Thymus (tissue), 11 donors: ENCODE measurements around the gene TTLL13. TPM values are rescaled to one million over a fixed set of nuclear protein-coding genes. Genes with fewer than 3 reads are reported as not detected.
A peak's percentile ranks its signal among the peaks of the same experiment; 100 is the strongest.
"Not testable (repeated sequence)": the region's sequence is repeated elsewhere in the genome, so short reads cannot be mapped to it uniquely, and the experiment has no call there.

Experiments used
- DNase-seq, 9 donors: peaks; one replicate each; pipeline ENCODE4 v3.0.0-alpha.2; 2013; ENCODE audit warnings: low spot score in 9 of 9, low read depth in 6 of 9, missing footprints in 1 of 9
- H3K27ac ChIP-seq, 2 donors: one replicate each; pipeline ENCODE4 v1.5.1; 2013; ENCODE audit warnings: control low read depth in 1 of 2, low read depth in 1 of 2, low read length in 1 of 2, mild to moderate bottlenecking in 1 of 2, moderate library complexity in 1 of 2
- H3K27me3 ChIP-seq, 2 donors: one replicate each; pipeline ENCODE4 v1.5.1; 2013; ENCODE audit warnings: low read length in 1 of 2; ENCODE audit not compliant: control insufficient read depth in 2 of 2, insufficient read depth in 1 of 2
- H3K36me3 ChIP-seq, 2 donors: one replicate each; pipeline ENCODE4 v1.5.1; 2013; ENCODE audit warnings: low read length in 1 of 2, mild to moderate bottlenecking in 1 of 2, moderate library complexity in 1 of 2; ENCODE audit not compliant: control insufficient read depth in 2 of 2, insufficient read depth in 2 of 2
- H3K4me1 ChIP-seq, 2 donors: one replicate each; pipeline ENCODE4 v1.5.1; 2013; ENCODE audit warnings: low read length in 2 of 2; ENCODE audit not compliant: control insufficient read depth in 2 of 2, insufficient read depth in 2 of 2
- H3K4me3 ChIP-seq, 2 donors: one replicate each; pipeline ENCODE4 v1.5.1; 2013; ENCODE audit warnings: low read length in 2 of 2, control low read depth in 1 of 2, mild to moderate bottlenecking in 1 of 2
- H3K9me3 ChIP-seq, 2 donors: one replicate each; pipeline ENCODE4 v1.5.1; 2013; ENCODE audit warnings: low read length in 1 of 2, mild to moderate bottlenecking in 1 of 2; ENCODE audit not compliant: control insufficient read depth in 2 of 2, insufficient read depth in 1 of 2
- WGBS: extraction: QIAGEN DNeasy Blood & Tissue Kit; methylation state at CpG from one replicate; pipeline ENCODE4 v1.1.7; 2013; 5-methylcytosine and 5-hydroxymethylcytosine counted together
- polyA plus RNA-seq: library from polyadenylated mRNA; stranded (reverse); fragments of 200-250 nt; gene quantifications from one replicate; pipeline ENCODE4 v1.2.3, GENCODE V29; 2013
- total RNA-seq: library from RNA; stranded (reverse); fragments of 120-200 nt; gene quantifications from one replicate; pipeline ENCODE4 v1.2.4, GENCODE V29; 2013
- donor health status: healthy.

The TTLL13 gene
- total and polyA plus RNA-seq, 2 donors, result 0.14 to 0.32 TPM

- H3K9me3 ChIP-seq, result no peaks in the 10 kb centered on the region
- H3K27me3 ChIP-seq, result peaks cover 0 to 6% of the 10 kb centered on the region in 2 donors
- no peak overlapping the region for H3K4me3 ChIP-seq
- WGBS, result 89% methylated on average over 6 of the region's 6 CpGs
- no peaks in the 10 kb centered on the region for H3K36me3 ChIP-seq
- H3K27ac ChIP-seq, result no peak overlapping the region
- DNase-seq, result no peak
- H3K4me1 ChIP-seq, result peaks cover 3 to 14% of the 10 kb centered on the region in 2 donors
These were observed 560 bp upstream of the TTLL13 start for GRCh38 chr15:90248789-90249202.

GRCh38 chr15:90257776-90258175, 8.4 kb downstream of the TTLL13 start:
- Histone ChIP-seq H3K4me3 (no peak overlapping the region), H3K27ac (no peak overlapping the region), H3K4me1 (no peaks in the 10 kb centered on the region), H3K9me3 (no peaks in the 10 kb centered on the region), H3K27me3 (no peaks in the 10 kb centered on the region), H3K36me3 (no peaks in the 10 kb centered on the region)
- 98% methylated on average over 7 of the region's 7 CpGs for WGBS
- no peak for DNase-seq

GRCh38 chr15:90259524-90259923, 10.2 kb downstream of the TTLL13 start:
- Histone ChIP-seq H3K4me3 (no peak overlapping the region), H3K36me3 (no peaks in the 10 kb centered on the region), H3K4me1 (peaks cover 2 to 3% of the 10 kb centered on the region in 2 donors), H3K9me3 (no peaks in the 10 kb centered on the region), H3K27ac (no peak overlapping the region), H3K27me3 (no peaks in the 10 kb centered on the region)
- DNase-seq, result no peak
- 95% methylated on average over 5 of the region's 5 CpGs for WGBS

GRCh38 chr15:90260731-90261130, 11.4 kb downstream of the TTLL13 start:
- WGBS, result 92% methylated on average over 6 of the region's 6 CpGs
- DNase-seq, result not testable (repeated sequence)

GRCh38 chr15:90261811-90262210, 12.5 kb downstream of the TTLL13 start:
- 99% methylated on average over 5 of the region's 5 CpGs for WGBS
- Histone ChIP-seq H3K27ac (no peak overlapping the region), H3K27me3 (no peaks in the 10 kb centered on the region), H3K9me3 (no peaks in the 10 kb centered on the region), H3K4me3 (no peak overlapping the region), H3K36me3 (no peaks in the 10 kb centered on the region), H3K4me1 (peaks cover 11 to 13% of the 10 kb centered on the region in 2 donors)
- no peak for DNase-seq

More at GRCh38 chr15:90260731-90261130, 11.4 kb downstream of the TTLL13 start:
- not testable (repeated sequence) for H3K36me3 ChIP-seq, H3K9me3 ChIP-seq, H3K27me3 ChIP-seq, H3K27ac ChIP-seq, H3K4me1 ChIP-seq, H3K4me3 ChIP-seq

- H3K27me3 ChIP-seq, result no peaks in the 10 kb centered on the region
- H3K9me3 ChIP-seq, result no peaks in the 10 kb centered on the region
- 96% methylated on average over 5 of the region's 5 CpGs for WGBS
- DNase-seq, result no peak
- H3K36me3 ChIP-seq, result peaks cover 0 to 3% of the 10 kb centered on the region in 2 donors
- no peak overlapping the region for H3K27ac ChIP-seq
- H3K4me1 ChIP-seq, result peaks cover 17 to 19% of the 10 kb centered on the region in 2 donors
- H3K4me3 ChIP-seq, result no peak overlapping the region
These were observed 13.1 kb downstream of the TTLL13 start for GRCh38 chr15:90262426-90262825.

- Histone ChIP-seq H3K27me3 (no peaks in the 10 kb centered on the region), H3K27ac (peak overlapping the region; percentile 95 to 97), H3K4me1 (peaks cover 23 to 27% of the 10 kb centered on the region in 2 donors), H3K4me3 (peak overlapping the region; percentile 67 to 69), H3K36me3 (peaks cover 6 to 9% of the 10 kb centered on the region in 2 donors), H3K9me3 (no peaks in the 10 kb centered on the region)
- WGBS, result 64% methylated on average over 4 of the region's 4 CpGs
- DNase-seq, result no peak
These were observed 15.3 kb downstream of the TTLL13 start for GRCh38 chr15:90264671-90265070.

GRCh38 chr15:90265271-90266060, 16.1 kb downstream of the TTLL13 start, which contains the start of gene NGRN:
Gene NGRN (plus strand): TSS chr15:90265672. CDS start chr15:90265713, 41 bp downstream.
- Histone ChIP-seq H3K4me3 (peak within 1 kb of the TSS; percentile 67 to 69), H3K4me1 (peaks cover 23 to 27% of the 10 kb centered on the region in 2 donors), H3K27ac (peak within 1 kb of the TSS; percentile 95 to 97), H3K36me3 (peaks cover 14 to 17% of the 10 kb centered on the region in 2 donors), H3K9me3 (no peaks in the 10 kb centered on the region), H3K27me3 (no peaks in the 10 kb centered on the region)
- peak; percentile 86 to 97 (median 90) for DNase-seq
- WGBS, result under 1% methylated on average over 59 of the region's 59 CpGs

- Histone ChIP-seq H3K9me3 (no peaks in the 10 kb centered on the region), H3K36me3 (peaks cover 20 to 23% of the 10 kb centered on the region in 2 donors), H3K4me1 (peaks cover 23 to 27% of the 10 kb centered on the region in 2 donors), H3K27ac (peak overlapping the region; percentile 95 to 97), H3K4me3 (peak overlapping the region; percentile 67 to 69), H3K27me3 (no peaks in the 10 kb centered on the region)
- under 1% methylated on average over 16 of the region's 16 CpGs for WGBS
- DNase-seq, result peak in 5 of 9 donors; percentile 31 to 73 (median 44)
These were observed 16.7 kb downstream of the TTLL13 start for GRCh38 chr15:90266061-90266431.
